D341Med (cell line): ENCODE data around the gene HSBP1.

Source experiments
- DNase-seq: peaks from one replicate; pipeline ENCODE4 v3.0.0; 2012; ENCODE audit warnings: low spot score

The HSBP1 gene

DNA sequence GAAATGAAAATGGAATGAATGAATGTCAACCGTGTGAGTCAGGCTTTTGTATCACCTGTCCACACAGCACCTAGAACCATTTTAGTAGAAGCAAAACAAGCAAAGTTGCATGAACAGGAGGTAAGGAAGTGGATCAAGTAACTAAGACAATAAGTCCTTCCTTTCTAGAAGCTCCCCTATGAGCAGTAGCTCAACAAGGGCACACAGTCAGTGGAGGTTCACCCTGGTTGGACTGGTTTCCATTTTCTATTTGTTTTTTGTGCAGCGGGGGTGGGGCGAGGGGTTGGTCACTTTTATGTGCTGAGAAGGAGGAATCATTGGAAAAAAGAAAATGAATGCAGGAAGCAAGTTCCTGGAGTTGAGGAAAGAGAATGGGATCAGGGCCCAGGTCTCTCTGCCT lies 4.0 kb upstream of the HSBP1 start:
- no peak for DNase-seq

- no peak for DNase-seq
These were observed 3.4 kb upstream of the HSBP1 start for GRCh38 chr16:83804366-83804765.

DNA sequence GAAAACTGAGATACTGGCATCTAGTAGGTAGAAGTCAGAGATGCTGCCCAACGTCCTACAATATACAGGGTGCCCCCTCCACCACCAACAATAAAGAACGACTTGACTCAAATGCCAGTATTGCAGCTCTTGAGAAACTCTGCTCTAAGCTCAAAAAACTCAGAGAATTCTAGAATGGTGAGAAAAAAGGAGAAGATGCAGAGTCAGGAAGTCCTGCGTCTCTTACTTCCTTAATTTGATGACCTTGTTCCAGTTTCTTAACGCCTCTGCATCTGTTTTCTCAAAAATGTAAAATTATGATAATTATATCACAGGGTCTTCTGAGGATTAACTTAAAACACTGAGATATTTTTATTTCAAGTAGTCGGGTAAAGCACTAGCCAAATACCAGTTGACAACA lies 1.7 kb upstream of the HSBP1 start:
- no peak for DNase-seq

DNA sequence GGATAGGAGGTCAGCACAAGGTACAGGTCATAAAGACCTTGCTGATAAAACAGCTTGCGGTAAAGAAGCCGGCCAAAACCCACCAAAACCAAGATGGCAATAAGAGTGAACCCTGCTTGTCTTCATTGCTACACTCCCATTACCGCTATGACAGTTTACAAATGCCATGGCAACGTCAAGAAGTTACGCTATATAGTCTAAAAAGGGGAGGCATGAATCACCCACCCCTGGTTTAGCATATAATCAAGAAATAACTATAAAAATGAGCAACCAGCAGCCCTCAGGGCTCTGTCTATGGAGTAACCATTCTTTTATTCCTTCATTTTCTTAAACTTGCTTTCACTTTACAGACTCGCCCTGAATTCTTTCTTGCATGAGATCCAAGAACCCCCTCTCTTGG lies 1.0 kb upstream of the HSBP1 start:
- no peak for DNase-seq

DNA sequence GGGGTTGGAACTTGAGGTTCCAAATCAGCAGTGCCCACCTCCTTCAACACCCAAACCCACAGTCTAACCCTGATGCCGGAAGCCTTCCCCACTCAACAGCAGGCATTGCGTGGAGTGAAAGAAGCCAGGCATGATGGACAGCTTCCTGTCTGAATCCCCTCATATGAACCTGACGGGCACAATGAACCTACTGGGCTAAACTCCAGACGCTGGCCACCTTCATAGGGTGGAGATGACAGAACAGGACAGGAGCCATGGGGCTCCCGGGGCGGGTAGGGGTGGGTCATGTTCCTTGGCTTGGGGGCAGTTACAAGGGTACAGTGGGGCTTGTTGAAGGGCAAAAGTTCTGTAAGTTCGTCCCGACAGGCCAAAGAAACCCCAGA lies 460 bp upstream of the HSBP1 start:
- DNase-seq, result no peak

DNA sequence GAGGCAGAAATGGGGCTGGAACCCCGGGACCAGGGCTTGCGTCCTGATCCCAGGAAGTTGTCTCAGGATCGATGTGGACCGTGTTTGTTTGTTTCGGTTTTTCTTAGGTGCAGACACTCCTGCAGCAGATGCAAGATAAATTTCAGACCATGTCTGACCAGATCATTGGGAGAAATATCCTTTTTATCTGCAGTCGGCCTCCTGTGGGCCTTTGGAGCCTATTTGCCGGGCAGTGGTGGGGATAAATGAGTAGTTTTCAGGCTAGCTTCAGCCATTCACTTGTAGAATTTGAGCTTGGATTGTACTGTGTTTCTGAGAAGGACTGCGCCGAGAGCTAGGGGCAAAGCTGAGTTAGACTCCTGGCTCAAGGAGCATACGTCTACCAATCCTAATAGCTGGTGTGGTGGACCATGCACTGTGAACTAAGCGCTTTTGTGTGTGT lies 816 bp downstream of the HSBP1 start:
- DNase-seq, result no peak

GRCh38 chr16:83809092-83809491 lies 1.3 kb downstream of the HSBP1 start:
- no peak for DNase-seq

GRCh38 chr16:83810901-83811300 lies 3.1 kb downstream of the HSBP1 start:
- DNase-seq, result no peak

- DNase-seq, result no peak
These were observed 6.3 kb downstream of the HSBP1 start for GRCh38 chr16:83813823-83814658.

DNA sequence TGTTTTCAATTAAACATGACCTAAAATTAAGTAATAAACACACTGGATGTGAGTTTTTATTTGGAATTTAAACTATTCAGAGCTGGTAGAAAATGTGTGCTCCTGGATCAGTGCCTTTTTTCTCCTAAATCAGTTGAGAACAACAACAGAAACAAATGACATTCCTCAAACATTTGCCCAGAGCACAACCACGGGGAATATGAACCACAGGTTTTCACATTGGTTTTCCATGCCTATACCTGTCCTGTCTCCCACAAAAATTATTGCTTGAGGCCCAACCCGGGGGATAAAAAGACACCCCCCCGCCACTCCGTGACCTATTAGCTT lies 6.8 kb downstream of the HSBP1 start:
- DNase-seq, result no peak

- DNase-seq, result no peak
These were observed 9.2 kb downstream of the HSBP1 start for GRCh38 chr16:83817022-83817421.

- DNase-seq, result no peak
These were observed 10.5 kb downstream of the HSBP1 start for GRCh38 chr16:83818276-83818675.

- no peak for DNase-seq
These were observed 11.6 kb downstream of the HSBP1 start for GRCh38 chr16:83819361-83819760.

GRCh38 chr16:83826146-83826913 lies 18.6 kb downstream of the HSBP1 start:
- DNase-seq, result peak; percentile 88

DNA sequence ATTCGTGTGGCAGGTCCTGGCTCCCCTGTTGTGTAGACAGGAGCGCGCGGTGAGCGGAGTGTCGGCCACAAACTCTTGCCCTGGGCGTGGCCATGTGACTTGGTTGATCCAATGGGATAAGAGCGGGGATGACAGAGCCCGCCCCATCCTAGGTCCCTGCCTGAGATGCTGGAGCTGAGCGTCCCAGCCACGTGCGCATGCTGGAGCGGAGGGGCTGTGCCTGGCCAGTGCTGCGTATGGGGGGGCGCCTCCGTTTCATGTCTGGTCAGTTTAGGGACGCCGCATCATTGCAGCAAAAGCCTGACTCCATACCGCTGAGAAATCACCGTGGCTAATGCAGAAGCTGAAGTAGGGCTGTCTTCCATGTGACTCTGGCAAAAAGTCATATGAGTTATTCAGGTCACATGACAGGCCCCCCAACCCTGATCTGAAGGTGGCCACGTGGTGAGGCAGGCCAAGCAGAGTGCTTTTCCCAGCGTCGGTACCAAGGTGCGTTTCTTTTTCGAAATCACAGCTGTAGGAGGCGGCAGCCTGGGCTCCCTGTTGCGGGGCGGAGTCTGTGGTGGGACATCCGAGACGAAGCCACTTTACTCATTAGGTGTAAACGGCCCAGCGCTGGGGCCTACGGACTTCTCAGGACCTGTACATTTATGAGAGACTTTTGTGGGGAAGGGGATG lies 22.5 kb downstream of the HSBP1 start:
- no peak for DNase-seq

- DNase-seq, result no peak
These were observed 23.1 kb downstream of the HSBP1 start for GRCh38 chr16:83830769-83831455.

DNA sequence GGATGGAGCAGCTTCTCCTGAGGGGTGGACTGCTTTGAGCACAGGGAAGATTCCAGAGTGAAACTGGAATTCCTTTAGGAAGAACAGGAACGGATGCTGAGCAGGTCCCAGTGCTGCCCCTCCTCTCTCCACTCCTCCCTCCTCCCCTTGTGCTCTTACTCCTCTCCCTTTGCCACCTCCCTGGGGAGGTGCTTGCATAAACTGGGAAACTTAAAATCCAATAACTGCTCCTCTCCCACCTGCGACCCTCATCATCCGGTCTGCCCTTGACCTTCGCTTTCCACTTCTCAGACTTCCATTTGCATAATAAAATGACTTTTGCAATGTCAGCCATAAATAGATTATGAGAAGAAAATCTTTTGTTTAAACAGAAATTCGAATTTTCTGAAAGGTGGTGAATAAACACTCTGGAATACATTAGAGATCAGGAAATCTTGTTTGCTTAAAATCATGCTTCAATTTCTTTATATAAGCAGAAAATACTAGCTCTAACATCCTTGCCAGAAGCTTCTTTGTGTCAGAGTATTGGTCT lies 23.7 kb downstream of the HSBP1 start:
- no peak for DNase-seq

- DNase-seq, result no peak
These were observed 26.1 kb downstream of the HSBP1 start for GRCh38 chr16:83833921-83834320.

- no peak for DNase-seq
These were observed 28.1 kb downstream of the HSBP1 start for GRCh38 chr16:83835586-83836566.

DNA sequence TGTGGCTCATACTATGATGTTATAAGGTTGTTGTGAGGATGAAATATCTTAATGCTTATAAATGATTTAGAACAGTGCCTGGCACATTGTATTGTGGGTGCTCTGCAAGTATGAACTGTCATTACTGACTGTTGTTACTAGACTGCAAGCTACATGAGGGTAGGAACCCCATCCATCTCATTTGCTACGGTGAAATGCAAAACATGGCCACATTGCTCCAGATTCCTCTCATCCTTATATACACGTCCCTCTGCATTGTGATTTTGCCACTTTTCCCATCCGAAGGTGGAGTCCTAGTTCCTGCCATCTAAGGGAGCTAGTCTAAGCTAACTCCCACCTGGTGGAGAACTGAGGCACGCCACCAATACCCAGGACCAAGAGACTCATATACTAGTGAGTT lies 29.8 kb downstream of the HSBP1 start:
- no peak for DNase-seq

- DNase-seq, result no peak
These were observed 30.4 kb downstream of the HSBP1 start for GRCh38 chr16:83838151-83838550.
